Choroid plexus epithelial cell (primary cell): Measurements from ENCODE around the gene P4HA1.

Source experiments
- DNase-seq: peaks from one replicate; pipeline ENCODE4 v3.0.0-alpha.2; 2010; ENCODE audit warnings: low read depth
- H3K4me3 ChIP-seq: 2 replicates; pipeline ENCODE4 v1.5.1; 2011; ENCODE audit warnings: low read depth, mild to moderate bottlenecking, control low read depth, low read length, moderate library complexity
- CTCF ChIP-seq: conservative IDR thresholded peaks from 2 replicates; pipeline ENCODE4 v1.5.1; 2011; ENCODE audit warnings: low read depth, mild to moderate bottlenecking, control low read depth, inconsistent platforms, low read length, moderate library complexity

Gene P4HA1

GRCh38 chr10:72976886-72977285 lies 119.8 kb downstream of the P4HA1 start:
- DNase-seq, result no peak

More at GRCh38 chr10:72976886-72977285, 119.8 kb downstream of the P4HA1 start:
- TF ChIP-seq CTCF, result no peak
- no peak overlapping the region for H3K4me3 ChIP-seq
